Measurements from ENCODE around the gene CLDN4. TPM values are rescaled to one million over a fixed set of nuclear protein-coding genes. Genes with fewer than 3 reads are reported as not detected.
"Not testable (repeated sequence)": the region's sequence is repeated elsewhere in the genome, so short reads cannot be mapped to it uniquely, and the experiment has no call there.

Gene CLDN4
- total RNA-seq (1 to 10 TPM in 1 of 5 donors, under 1 TPM in 2, not detected in 2; 0.53 to 1.3 (median 0.79) TPM), total RNA-seq (0 to 0.37 (median 0.08) reads per million in 29 experiments)
- total RNA-seq (2013) = 0.13 TPM

- 93% methylated on average over 40 of the region's 42 CpGs for WGBS (ENCODE audit: insufficient coverage)
- POLR2A ChIA-PET = no interaction called here
- no peak for ATAC-seq (replicated peaks in 1 of 4)
- no peaks in the 10 kb centered on the region for H3K9me3 Mint-ChIP-seq
- peaks cover 0 to 8% of the 10 kb centered on the region in 2 donors for H3K27me3 Mint-ChIP-seq
- Histone ChIP-seq H3K27me3 (replicated peaks in 1 of 2; ENCODE audit: control insufficient read depth in 2 of 2, extremely low read depth in 1 of 2, insufficient read depth in 2 of 2, low read length in 1 of 2) (peaks cover 0 to 25% of the 10 kb centered on the region in 2 experiments), H3K27ac (ENCODE audit: low read length) (no peak within 1 kb of the TSS), H3K9me3 (no peaks in the 10 kb centered on the region), H3K4me3 (ENCODE audit: control insufficient read depth in 1 of 2, extremely low read depth in 1 of 2, low read length in 1 of 2) (no peak within 1 kb of the TSS), H3K4me1 (ENCODE audit: control insufficient read depth in 1 of 2, extremely low read depth in 1 of 2, insufficient read depth in 2 of 2, low read length in 2 of 2) (peaks cover 0 to 25% of the 10 kb centered on the region in 2 experiments), H3K36me3 (ENCODE audit: control insufficient read depth in 2 of 2, extremely low read depth in 1 of 2, insufficient read depth in 1 of 2, low read length in 1 of 2) (no peaks in the 10 kb centered on the region)
- H3K27ac Mint-ChIP-seq = no peak within 1 kb of the TSS
- no peak for DNase-seq
- no peaks in the 10 kb centered on the region for H3K36me3 Mint-ChIP-seq
- CTCF ChIA-PET = no interaction called here
- H3K4me3 Mint-ChIP-seq = no peak within 1 kb of the TSS
- peaks cover 22 to 32% (median 27%) of the 10 kb centered on the region in 3 donors for H3K4me1 Mint-ChIP-seq
These were observed at the start of gene CLDN4 for GRCh38 chr7:73830681-73831583. Gene CLDN4, plus strand, starts transcription at chr7:73830996. Its CDS starts 206 bp downstream, at chr7:73831202.

- no peaks in the 10 kb centered on the region for H3K36me3 ChIP-seq (ENCODE audit: control insufficient read depth in 2 of 2, extremely low read depth in 1 of 2, insufficient read depth in 1 of 2, low read length in 1 of 2)
- peaks cover 0 to 10% of the 10 kb centered on the region in 2 experiments for H3K27me3 ChIP-seq (replicated peaks in 1 of 2; ENCODE audit: control insufficient read depth in 2 of 2, extremely low read depth in 1 of 2, insufficient read depth in 2 of 2, low read length in 1 of 2)
- ChIA-PET POLR2A (no interaction called here), CTCF (no interaction called here)
- Mint-ChIP-seq H3K4me3 (no peak overlapping the region), H3K36me3 (no peaks in the 10 kb centered on the region), H3K27me3 (peaks cover 4 to 5% of the 10 kb centered on the region in 2 donors), H3K9me3 (peaks cover 0 to 2% (median 0%) of the 10 kb centered on the region in 3 donors), H3K4me1 (no peaks in the 10 kb centered on the region), H3K27ac (no peak overlapping the region)
- H3K4me1 ChIP-seq (ENCODE audit: control insufficient read depth in 1 of 2, extremely low read depth in 1 of 2, insufficient read depth in 2 of 2, low read length in 2 of 2) = no peaks in the 10 kb centered on the region
- no peaks in the 10 kb centered on the region for H3K9me3 ChIP-seq
- WGBS (ENCODE audit: insufficient coverage) = no CpG with 5 or more reads among the region's 1 CpG
- DNase-seq = no peak
- no peak for ATAC-seq (replicated peaks in 1 of 4)
- H3K4me3 ChIP-seq (ENCODE audit: control insufficient read depth in 1 of 2, extremely low read depth in 1 of 2, low read length in 1 of 2) = no peak overlapping the region
- H3K27ac ChIP-seq (ENCODE audit: low read length) = no peak overlapping the region
These were observed 44.2 kb upstream of the CLDN4 start for GRCh38 chr7:73786588-73786987.

- POLR2A ChIA-PET; H3K4me3 Mint-ChIP-seq; H3K27ac ChIP-seq (ENCODE audit: low read length); ATAC-seq (replicated peaks in 1 of 4); DNase-seq; H3K36me3 Mint-ChIP-seq; H3K4me3 ChIP-seq (ENCODE audit: control insufficient read depth in 1 of 2, extremely low read depth in 1 of 2, low read length in 1 of 2); CTCF ChIA-PET; H3K4me1 ChIP-seq (ENCODE audit: control insufficient read depth in 1 of 2, extremely low read depth in 1 of 2, insufficient read depth in 2 of 2, low read length in 2 of 2); H3K9me3 Mint-ChIP-seq; H3K9me3 ChIP-seq; H3K36me3 ChIP-seq (ENCODE audit: control insufficient read depth in 2 of 2, extremely low read depth in 1 of 2, insufficient read depth in 1 of 2, low read length in 1 of 2); H3K27ac Mint-ChIP-seq; H3K4me1 Mint-ChIP-seq: not testable (repeated sequence)
- peaks cover 10% of the 10 kb centered on the region in 2 donors for H3K27me3 Mint-ChIP-seq
- H3K27me3 ChIP-seq (replicated peaks in 1 of 2; ENCODE audit: control insufficient read depth in 2 of 2, extremely low read depth in 1 of 2, insufficient read depth in 2 of 2, low read length in 1 of 2) = peaks cover 0 to 16% of the 10 kb centered on the region in 2 experiments
- no CpG with 5 or more reads among the region's 1 CpG for WGBS (ENCODE audit: insufficient coverage)
These were observed 43.1 kb upstream of the CLDN4 start for GRCh38 chr7:73787786-73788048.

- no peak for DNase-seq
- no peak overlapping the region for H3K27ac Mint-ChIP-seq
- no peaks in the 10 kb centered on the region for H3K4me1 Mint-ChIP-seq
- Histone ChIP-seq H3K4me3 (ENCODE audit: control insufficient read depth in 1 of 2, extremely low read depth in 1 of 2, low read length in 1 of 2) (no peak overlapping the region), H3K36me3 (ENCODE audit: control insufficient read depth in 2 of 2, extremely low read depth in 1 of 2, insufficient read depth in 1 of 2, low read length in 1 of 2) (no peaks in the 10 kb centered on the region), H3K9me3 (no peaks in the 10 kb centered on the region), H3K27ac (ENCODE audit: low read length) (no peak overlapping the region), H3K27me3 (replicated peaks in 1 of 2; ENCODE audit: control insufficient read depth in 2 of 2, extremely low read depth in 1 of 2, insufficient read depth in 2 of 2, low read length in 1 of 2) (peaks cover 0 to 22% of the 10 kb centered on the region in 2 experiments), H3K4me1 (ENCODE audit: control insufficient read depth in 1 of 2, extremely low read depth in 1 of 2, insufficient read depth in 2 of 2, low read length in 2 of 2) (no peaks in the 10 kb centered on the region)
- no peak for ATAC-seq (replicated peaks in 1 of 4)
- ChIA-PET CTCF (no interaction called here), POLR2A (no interaction called here)
- H3K9me3 Mint-ChIP-seq = peaks cover 0 to 2% (median 0%) of the 10 kb centered on the region in 3 donors
- no peaks in the 10 kb centered on the region for H3K36me3 Mint-ChIP-seq
- WGBS (ENCODE audit: insufficient coverage) = no CpG with 5 or more reads among the region's 4 CpGs
- peaks cover 10% of the 10 kb centered on the region in 2 donors for H3K27me3 Mint-ChIP-seq
- no peak overlapping the region for H3K4me3 Mint-ChIP-seq
These were observed 41.7 kb upstream of the CLDN4 start for GRCh38 chr7:73789051-73789450.

- H3K9me3 Mint-ChIP-seq; POLR2A ChIA-PET; H3K4me1 ChIP-seq (ENCODE audit: control insufficient read depth in 1 of 2, extremely low read depth in 1 of 2, insufficient read depth in 2 of 2, low read length in 2 of 2); H3K4me3 Mint-ChIP-seq; H3K9me3 ChIP-seq; H3K4me3 ChIP-seq (ENCODE audit: control insufficient read depth in 1 of 2, extremely low read depth in 1 of 2, low read length in 1 of 2); H3K27ac ChIP-seq (ENCODE audit: low read length); H3K4me1 Mint-ChIP-seq; CTCF ChIA-PET; DNase-seq; ATAC-seq (replicated peaks in 1 of 4); H3K27ac Mint-ChIP-seq; H3K36me3 Mint-ChIP-seq; H3K36me3 ChIP-seq (ENCODE audit: control insufficient read depth in 2 of 2, extremely low read depth in 1 of 2, insufficient read depth in 1 of 2, low read length in 1 of 2): not testable (repeated sequence)
- WGBS (ENCODE audit: insufficient coverage) = 80% methylated on average over 5 of the region's 7 CpGs
- peaks cover 0 to 25% of the 10 kb centered on the region in 2 experiments for H3K27me3 ChIP-seq (replicated peaks in 1 of 2; ENCODE audit: control insufficient read depth in 2 of 2, extremely low read depth in 1 of 2, insufficient read depth in 2 of 2, low read length in 1 of 2)
- peaks cover 16 to 19% of the 10 kb centered on the region in 2 donors for H3K27me3 Mint-ChIP-seq
These were observed 39.6 kb upstream of the CLDN4 start for GRCh38 chr7:73791170-73791690.

- H3K4me1 ChIP-seq (ENCODE audit: control insufficient read depth in 1 of 2, extremely low read depth in 1 of 2, insufficient read depth in 2 of 2, low read length in 2 of 2); H3K36me3 ChIP-seq (ENCODE audit: control insufficient read depth in 2 of 2, extremely low read depth in 1 of 2, insufficient read depth in 1 of 2, low read length in 1 of 2); H3K9me3 ChIP-seq; DNase-seq; H3K27ac ChIP-seq (ENCODE audit: low read length); H3K27ac Mint-ChIP-seq; H3K9me3 Mint-ChIP-seq; H3K4me3 ChIP-seq (ENCODE audit: control insufficient read depth in 1 of 2, extremely low read depth in 1 of 2, low read length in 1 of 2); CTCF ChIA-PET; H3K36me3 Mint-ChIP-seq; ATAC-seq (replicated peaks in 1 of 4); POLR2A ChIA-PET; H3K4me1 Mint-ChIP-seq; H3K4me3 Mint-ChIP-seq: not testable (repeated sequence)
- H3K27me3 Mint-ChIP-seq = peaks cover 22 to 26% of the 10 kb centered on the region in 2 donors
- H3K27me3 ChIP-seq (replicated peaks in 1 of 2; ENCODE audit: control insufficient read depth in 2 of 2, extremely low read depth in 1 of 2, insufficient read depth in 2 of 2, low read length in 1 of 2) = peaks cover 0 to 16% of the 10 kb centered on the region in 2 experiments
These were observed 35.6 kb upstream of the CLDN4 start for GRCh38 chr7:73795188-73795587.

Data from T-cell (primary cell).